HG03064 (cell line): ENCODE results near the gene MPL.

ENCODE experiments used
- ATAC-seq: cut with Tn5 transposase; IDR thresholded peaks from one replicate; pipeline ENCODE4 v1.9.1; 2021; ENCODE audit warnings: low read depth; ENCODE audit not compliant: unreplicated experiment

Gene MPL

GRCh38 chr1:43305926-43306687 is 31.5 kb upstream of the MPL start:
- ATAC-seq, result no peak

DNA sequence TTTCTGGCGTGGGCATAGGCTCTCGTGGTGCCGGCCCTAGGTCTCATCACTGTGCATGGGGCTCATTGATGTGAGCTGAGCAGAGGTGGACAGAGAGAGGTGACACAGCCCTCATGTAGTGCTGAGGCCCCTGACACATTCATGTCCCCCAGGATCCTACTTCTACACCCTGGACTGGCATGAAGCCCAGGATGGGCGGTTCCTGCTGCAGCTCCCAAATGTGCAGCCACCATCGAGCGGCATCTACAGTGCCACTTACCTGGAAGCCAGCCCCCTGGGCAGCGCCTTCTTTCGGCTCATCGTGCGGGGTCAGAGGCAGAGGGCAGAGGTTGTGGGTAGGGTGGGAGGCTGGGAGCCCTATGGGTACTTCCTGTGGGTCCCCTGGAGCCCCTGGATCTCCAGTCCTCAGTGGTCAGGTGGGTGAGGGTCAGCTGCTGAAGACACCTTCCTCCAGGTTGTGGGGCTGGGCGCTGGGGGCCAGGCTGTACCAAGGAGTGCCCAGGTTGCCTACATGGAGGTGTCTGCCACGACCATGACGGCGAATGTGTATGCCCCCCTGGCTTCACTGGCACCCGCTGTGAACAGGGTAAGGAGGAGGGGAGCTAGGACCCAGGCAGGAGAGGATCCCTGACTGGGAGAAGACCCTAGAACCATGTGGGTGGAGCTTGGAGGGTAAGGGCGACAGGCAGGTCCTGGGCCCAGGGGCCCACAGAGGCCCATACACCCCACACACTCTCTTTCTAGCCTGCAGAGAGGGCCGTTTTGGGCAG is 30.7 kb upstream of the MPL start:
- no peak for ATAC-seq

DNA sequence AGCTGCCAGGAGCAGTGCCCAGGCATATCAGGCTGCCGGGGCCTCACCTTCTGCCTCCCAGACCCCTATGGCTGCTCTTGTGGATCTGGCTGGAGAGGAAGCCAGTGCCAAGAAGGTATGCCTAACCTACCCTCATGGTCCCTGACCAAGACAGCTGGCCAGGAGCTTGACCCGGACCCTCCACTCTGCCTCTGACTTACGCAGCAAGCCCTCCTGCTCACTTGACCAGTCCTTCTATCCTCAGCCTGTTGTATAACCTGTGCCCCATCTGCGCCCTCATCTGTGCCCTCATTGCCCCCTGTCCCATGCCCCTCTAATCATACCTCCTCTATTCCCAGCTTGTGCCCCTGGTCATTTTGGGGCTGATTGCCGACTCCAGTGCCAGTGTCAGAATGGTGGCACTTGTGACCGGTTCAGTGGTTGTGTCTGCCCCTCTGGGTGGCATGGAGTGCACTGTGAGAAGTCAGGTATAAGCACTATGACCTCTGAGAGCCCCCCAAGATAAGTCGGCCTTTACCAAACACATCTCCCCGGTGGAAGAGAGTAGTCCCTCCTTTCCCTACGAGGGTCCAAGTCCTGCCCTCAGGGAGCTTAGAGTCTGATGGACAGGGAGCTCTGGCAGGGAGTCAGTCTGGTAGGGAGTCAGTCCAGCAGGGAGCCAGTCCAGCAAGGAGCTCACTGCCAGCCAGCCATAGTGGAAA is 30.0 kb upstream of the MPL start:
- no peak for ATAC-seq

DNA sequence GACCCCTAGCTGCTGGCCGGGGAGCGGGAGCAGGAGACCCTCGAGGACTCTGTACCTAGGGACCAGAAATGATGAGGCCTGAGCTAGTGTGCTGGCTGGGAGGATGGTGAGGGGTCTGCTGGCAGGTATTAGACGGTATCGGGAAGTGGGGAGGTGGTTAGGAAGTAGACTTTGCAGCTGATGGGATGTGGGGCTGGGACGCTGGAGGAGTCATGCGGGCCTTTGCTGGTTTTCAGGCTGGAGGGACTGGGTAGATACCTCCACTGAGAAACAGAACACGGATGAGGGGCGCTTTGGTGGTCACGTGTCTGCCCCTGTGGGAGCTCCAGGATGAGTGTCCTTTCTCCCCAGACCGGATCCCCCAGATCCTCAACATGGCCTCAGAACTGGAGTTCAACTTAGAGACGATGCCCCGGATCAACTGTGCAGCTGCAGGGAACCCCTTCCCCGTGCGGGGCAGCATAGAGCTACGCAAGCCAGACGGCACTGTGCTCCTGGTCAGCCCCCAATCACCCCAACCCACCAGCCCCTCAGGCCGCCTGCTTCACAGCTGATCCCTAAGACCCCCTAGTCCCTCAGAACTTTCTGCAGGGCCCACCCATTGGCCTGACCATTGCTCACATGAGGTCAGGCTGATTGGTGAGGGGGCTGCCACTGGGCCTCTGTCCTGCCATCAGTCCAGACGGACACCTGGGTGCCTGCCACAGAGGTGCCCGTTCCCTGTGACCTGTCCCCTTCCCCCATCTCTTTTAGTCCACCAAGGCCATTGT is 28.8 kb upstream of the MPL start:
- no peak for ATAC-seq

GRCh38 chr1:43309405-43310025 is 28.1 kb upstream of the MPL start:
- no peak for ATAC-seq

- no peak for ATAC-seq
These were observed 26.1 kb upstream of the MPL start for GRCh38 chr1:43311521-43311920.

GRCh38 chr1:43312212-43312623 is 25.4 kb upstream of the MPL start:
- ATAC-seq, result no peak

DNA sequence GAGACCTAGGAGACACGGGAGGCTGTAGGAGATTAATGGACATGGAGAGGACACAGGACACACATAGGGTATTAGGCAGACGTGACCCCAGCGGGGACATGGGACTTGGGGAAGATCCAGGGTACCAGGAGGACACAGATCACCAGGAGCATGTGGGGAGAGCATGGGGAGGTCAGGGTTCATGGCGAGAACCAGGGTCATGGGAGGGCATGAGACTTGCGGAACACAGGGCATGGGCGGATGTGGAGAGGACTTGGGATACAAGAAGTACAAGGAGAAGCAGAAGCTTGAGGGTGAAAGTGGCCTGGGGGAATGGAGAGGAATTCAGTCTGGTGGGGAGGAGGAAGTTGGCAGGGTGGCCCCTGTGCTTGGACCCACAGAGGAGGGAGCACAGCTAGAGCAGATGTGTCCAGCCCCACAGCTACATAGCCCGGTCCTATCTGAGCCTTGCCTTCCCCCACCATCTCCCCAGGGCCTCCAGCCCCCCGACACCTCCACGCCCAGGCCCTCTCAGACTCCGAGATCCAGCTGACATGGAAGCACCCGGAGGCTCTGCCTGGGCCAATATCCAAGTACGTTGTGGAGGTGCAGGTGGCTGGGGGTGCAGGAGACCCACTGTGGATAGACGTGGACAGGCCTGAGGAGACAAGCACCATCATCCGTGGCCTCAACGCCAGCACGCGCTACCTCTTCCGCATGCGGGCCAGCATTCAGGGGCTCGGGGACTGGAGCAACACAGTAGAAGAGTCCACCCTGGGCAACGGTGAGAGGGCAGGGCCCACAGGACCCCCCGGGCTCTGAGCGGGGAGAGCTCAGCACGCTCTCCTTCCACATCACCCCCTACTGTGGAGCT is 24.7 kb upstream of the MPL start:
- ATAC-seq, result no peak

- ATAC-seq, result no peak
These were observed 23.8 kb upstream of the MPL start for GRCh38 chr1:43313771-43314170.

GRCh38 chr1:43314233-43314632 is 23.4 kb upstream of the MPL start:
- ATAC-seq, result no peak

DNA sequence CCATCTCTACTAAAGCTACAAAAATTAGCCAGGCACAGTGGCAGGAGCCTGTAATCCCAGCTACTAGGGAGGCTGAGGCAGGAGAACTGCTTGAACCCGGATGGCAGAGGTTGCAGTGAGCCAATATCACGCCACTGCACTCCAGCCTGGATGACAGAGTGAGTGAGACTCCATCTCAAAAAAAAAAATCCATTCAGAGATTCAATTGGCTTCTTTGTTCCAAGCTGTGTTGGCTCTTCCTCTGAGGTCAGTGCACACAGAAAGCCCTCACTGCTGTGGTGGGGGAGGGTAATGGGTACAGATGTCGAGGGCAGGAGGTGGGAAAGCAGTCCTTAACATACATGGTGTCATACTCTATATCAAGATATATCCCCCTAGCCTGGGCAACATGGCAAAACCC is 22.1 kb upstream of the MPL start:
- no peak for ATAC-seq

- no peak for ATAC-seq
These were observed 21.5 kb upstream of the MPL start for GRCh38 chr1:43315963-43316737.

- no peak for ATAC-seq
These were observed 20.7 kb upstream of the MPL start for GRCh38 chr1:43316738-43317520.

DNA sequence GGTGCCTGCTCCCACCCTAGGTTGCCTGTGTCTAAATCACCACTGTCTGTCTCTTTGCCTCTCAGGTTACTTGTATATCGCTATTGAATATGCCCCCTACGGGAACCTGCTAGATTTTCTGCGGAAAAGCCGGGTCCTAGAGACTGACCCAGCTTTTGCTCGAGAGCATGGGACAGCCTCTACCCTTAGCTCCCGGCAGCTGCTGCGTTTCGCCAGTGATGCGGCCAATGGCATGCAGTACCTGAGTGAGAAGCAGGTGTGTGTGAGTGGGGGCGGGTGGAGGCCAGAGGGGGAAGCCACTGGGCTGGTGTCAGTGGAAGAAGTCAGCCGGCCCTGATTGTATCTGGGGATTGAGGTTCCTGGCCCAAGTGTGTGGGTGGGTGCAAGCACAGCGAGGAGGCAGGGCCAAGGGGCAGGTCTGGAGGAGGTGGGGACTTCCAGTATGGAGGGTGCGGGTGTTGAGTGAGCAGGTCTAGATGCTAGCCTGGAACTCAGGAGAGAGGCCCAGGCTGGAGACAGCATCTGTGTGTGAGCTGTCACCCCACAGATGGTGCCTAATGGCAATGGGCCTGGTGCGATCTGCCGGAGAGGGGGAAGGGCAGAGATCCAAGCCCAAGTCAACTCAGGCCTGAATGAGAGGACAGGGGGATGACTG is 19.7 kb upstream of the MPL start:
- ATAC-seq, result no peak

GRCh38 chr1:43318831-43319230 is 18.8 kb upstream of the MPL start:
- no peak for ATAC-seq

- no peak for ATAC-seq
These were observed 18.3 kb upstream of the MPL start for GRCh38 chr1:43319288-43319687.

DNA sequence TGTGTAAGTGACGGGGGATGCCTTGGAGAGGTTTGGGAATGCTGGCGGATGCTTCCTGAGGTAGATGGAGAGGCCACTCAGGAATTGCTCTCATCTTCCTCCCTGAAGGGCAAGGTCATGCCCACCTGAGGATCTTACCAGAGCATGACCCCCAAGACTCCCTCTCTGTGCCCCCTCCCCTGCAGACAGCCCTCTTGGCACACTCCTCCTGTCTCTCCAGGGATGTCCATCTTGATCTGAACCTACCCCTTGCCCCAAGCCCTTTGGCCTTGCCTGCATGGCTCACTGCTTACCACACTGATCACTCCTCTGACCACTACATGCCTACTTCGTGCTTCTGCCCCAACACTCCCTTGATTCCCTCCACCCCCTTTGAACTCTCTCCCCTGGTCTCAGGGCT is 17.9 kb upstream of the MPL start:
- ATAC-seq, result no peak
